Mesothelial cell of epicardium (in vitro differentiated cells): ENCODE results near the gene PABPC1L. TPM values are rescaled to one million over a fixed set of nuclear protein-coding genes. Genes with fewer than 3 reads are reported as not detected.

Source experiments
- DNase-seq, 2 experiments: peaks; one replicate each; pipeline ENCODE4 v3.0.0; 2021; ENCODE audit warnings: low spot score in 2 of 2; ENCODE audit not compliant: unreplicated experiment in 2 of 2
- H3K27ac Mint-ChIP-seq: 2 replicates; pipeline ENCODE4 v1.8.0; 2021; ENCODE audit warnings: mixed read lengths
- H3K27me3 Mint-ChIP-seq: 2 replicates; pipeline ENCODE4 v1.8.0; 2021; ENCODE audit warnings: low read depth, mixed read lengths
- H3K36me3 Mint-ChIP-seq: 2 replicates; pipeline ENCODE4 v1.8.0; 2021; ENCODE audit warnings: mixed read lengths
- H3K4me1 Mint-ChIP-seq: 2 replicates; pipeline ENCODE4 v1.8.0; 2021; ENCODE audit warnings: mixed read lengths
- H3K4me3 Mint-ChIP-seq: 2 replicates; pipeline ENCODE4 v1.8.0; 2021; ENCODE audit warnings: mild to moderate bottlenecking, moderate library complexity, mixed read lengths
- H3K9me3 Mint-ChIP-seq: 2 replicates; pipeline ENCODE4 v1.8.0; 2021; ENCODE audit warnings: mixed read lengths
- total RNA-seq: library from RNA; stranded (reverse); gene quantifications from 3 replicates; pipeline ENCODE4 v1.2.1, GENCODE V29; 2021
- TF ChIP-seq, protein P1 (sequence below): fragments of 200-600 bp; sonication (generic); IDR thresholded peaks from one replicate; pipeline ENCODE4 v1.5.0; 2021; ENCODE audit warnings: antibody characterized with exemption; ENCODE audit not compliant: unreplicated experiment

PABPC1L gene
- total RNA-seq, 1 donor from 2014 or later, result 135 TPM

GRCh38 chr20:44908987-44909871, 631 bp upstream of the PABPC1L start:
- Mint-ChIP-seq H3K9me3 (no peaks in the 10 kb centered on the region), H3K4me3 (peak overlapping the region; percentile 80), H3K27ac (peak overlapping the region; percentile 40), H3K4me1 (peaks cover 11% of the 10 kb centered on the region), H3K27me3 (no peaks in the 10 kb centered on the region), H3K36me3 (peaks cover 26% of the 10 kb centered on the region)
- DNase-seq, result no peak
- TF ChIP-seq, protein P1, sequence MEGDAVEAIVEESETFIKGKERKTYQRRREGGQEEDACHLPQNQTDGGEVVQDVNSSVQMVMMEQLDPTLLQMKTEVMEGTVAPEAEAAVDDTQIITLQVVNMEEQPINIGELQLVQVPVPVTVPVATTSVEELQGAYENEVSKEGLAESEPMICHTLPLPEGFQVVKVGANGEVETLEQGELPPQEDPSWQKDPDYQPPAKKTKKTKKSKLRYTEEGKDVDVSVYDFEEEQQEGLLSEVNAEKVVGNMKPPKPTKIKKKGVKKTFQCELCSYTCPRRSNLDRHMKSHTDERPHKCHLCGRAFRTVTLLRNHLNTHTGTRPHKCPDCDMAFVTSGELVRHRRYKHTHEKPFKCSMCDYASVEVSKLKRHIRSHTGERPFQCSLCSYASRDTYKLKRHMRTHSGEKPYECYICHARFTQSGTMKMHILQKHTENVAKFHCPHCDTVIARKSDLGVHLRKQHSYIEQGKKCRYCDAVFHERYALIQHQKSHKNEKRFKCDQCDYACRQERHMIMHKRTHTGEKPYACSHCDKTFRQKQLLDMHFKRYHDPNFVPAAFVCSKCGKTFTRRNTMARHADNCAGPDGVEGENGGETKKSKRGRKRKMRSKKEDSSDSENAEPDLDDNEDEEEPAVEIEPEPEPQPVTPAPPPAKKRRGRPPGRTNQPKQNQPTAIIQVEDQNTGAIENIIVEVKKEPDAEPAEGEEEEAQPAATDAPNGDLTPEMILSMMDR, result no peak

GRCh38 chr20:44910690-44911262, 916 bp downstream of the PABPC1L start:
- Mint-ChIP-seq H3K27ac (peak overlapping the region; percentile 50), H3K36me3 (peaks cover 18% of the 10 kb centered on the region), H3K9me3 (no peaks in the 10 kb centered on the region), H3K4me3 (peak overlapping the region; percentile 80), H3K27me3 (no peaks in the 10 kb centered on the region), H3K4me1 (peaks cover 11% of the 10 kb centered on the region)
- DNase-seq, result no peak
- TF ChIP-seq, protein P1, result no peak

DNA sequence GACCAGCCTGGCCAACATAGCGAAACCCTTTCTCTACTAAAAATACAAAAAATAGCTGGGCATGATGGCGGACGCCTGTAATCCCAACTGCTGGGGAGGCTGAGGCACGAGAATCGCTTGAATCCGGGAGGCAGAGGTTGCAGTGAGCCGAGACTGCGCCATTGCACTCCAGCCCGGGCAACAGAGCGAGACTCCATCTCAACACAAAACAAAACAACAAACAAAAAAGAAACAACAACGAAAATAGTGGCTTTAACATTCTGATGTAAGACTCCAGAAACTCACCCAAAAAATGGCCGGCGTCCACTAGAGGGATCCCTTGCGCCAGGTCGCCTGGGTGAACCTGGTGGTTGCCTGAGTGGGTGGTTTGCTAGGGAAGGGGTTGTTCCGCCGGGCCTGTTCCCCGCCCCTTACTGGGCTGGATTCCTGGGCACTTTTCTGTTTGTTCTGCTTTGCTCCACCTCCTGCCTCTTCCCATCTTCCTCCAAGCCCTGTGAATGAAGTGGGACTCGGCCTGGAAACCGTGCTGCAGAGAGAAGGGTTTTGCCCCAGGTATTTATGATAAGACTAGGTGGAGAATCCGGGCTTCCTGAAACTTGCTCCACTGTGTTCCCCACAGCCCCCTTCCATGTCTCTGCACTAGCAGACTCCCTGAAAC, 1.5 kb downstream of the PABPC1L start:
- peak overlapping the region; percentile 53 for H3K4me3 Mint-ChIP-seq
- peaks cover 11% of the 10 kb centered on the region for H3K4me1 Mint-ChIP-seq
- DNase-seq, result peak in 1 of 2 experiments; percentile 53
- H3K27me3 Mint-ChIP-seq, result no peaks in the 10 kb centered on the region
- TF ChIP-seq, protein P1, result peak; percentile 32
- no peaks in the 10 kb centered on the region for H3K9me3 Mint-ChIP-seq
- H3K36me3 Mint-ChIP-seq, result peaks cover 14% of the 10 kb centered on the region
- peak overlapping the region; percentile 14 for H3K27ac Mint-ChIP-seq

GRCh38 chr20:44912189-44912588, 2.3 kb downstream of the PABPC1L start:
- H3K36me3 Mint-ChIP-seq, result peaks cover 20% of the 10 kb centered on the region
- H3K9me3 Mint-ChIP-seq, result no peaks in the 10 kb centered on the region
- no peak overlapping the region for H3K27ac Mint-ChIP-seq
- DNase-seq, result no peak
- peaks cover 11% of the 10 kb centered on the region for H3K4me1 Mint-ChIP-seq
- no peak overlapping the region for H3K4me3 Mint-ChIP-seq
- TF ChIP-seq, protein P1, result no peak
- no peaks in the 10 kb centered on the region for H3K27me3 Mint-ChIP-seq

- no peak overlapping the region for H3K4me3 Mint-ChIP-seq
- H3K9me3 Mint-ChIP-seq, result no peaks in the 10 kb centered on the region
- TF ChIP-seq, protein P1, result no peak
- H3K36me3 Mint-ChIP-seq, result peaks cover 25% of the 10 kb centered on the region
- H3K27me3 Mint-ChIP-seq, result no peaks in the 10 kb centered on the region
- DNase-seq, result no peak
- H3K27ac Mint-ChIP-seq, result no peak overlapping the region
- H3K4me1 Mint-ChIP-seq, result peaks cover 11% of the 10 kb centered on the region
Measured at GRCh38 chr20:44914924-44915323, 5.1 kb downstream of the PABPC1L start.
